ENCODE data around the gene PHF21B.

GRCh38 chr22:44901301-44901700, 108.5 kb downstream of the PHF21B start:
- TF ChIP-seq POLR2A (IDR thresholded peaks at IDR 0.05): no peak
- TF ChIP-seq, protein P1, sequence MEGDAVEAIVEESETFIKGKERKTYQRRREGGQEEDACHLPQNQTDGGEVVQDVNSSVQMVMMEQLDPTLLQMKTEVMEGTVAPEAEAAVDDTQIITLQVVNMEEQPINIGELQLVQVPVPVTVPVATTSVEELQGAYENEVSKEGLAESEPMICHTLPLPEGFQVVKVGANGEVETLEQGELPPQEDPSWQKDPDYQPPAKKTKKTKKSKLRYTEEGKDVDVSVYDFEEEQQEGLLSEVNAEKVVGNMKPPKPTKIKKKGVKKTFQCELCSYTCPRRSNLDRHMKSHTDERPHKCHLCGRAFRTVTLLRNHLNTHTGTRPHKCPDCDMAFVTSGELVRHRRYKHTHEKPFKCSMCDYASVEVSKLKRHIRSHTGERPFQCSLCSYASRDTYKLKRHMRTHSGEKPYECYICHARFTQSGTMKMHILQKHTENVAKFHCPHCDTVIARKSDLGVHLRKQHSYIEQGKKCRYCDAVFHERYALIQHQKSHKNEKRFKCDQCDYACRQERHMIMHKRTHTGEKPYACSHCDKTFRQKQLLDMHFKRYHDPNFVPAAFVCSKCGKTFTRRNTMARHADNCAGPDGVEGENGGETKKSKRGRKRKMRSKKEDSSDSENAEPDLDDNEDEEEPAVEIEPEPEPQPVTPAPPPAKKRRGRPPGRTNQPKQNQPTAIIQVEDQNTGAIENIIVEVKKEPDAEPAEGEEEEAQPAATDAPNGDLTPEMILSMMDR (IDR thresholded peaks at IDR 0.05): no peak

Measured in uterus (tissue), 2 donors.